D721Med (cell line): ENCODE data around the gene RNF187.
A peak's percentile ranks its signal among the peaks of the same experiment; 100 is the strongest.
"Not testable (repeated sequence)": the region's sequence is repeated elsewhere in the genome, so short reads cannot be mapped to it uniquely, and the experiment has no call there.

ENCODE experiments used
- DNase-seq: peaks from one replicate; pipeline ENCODE4 v3.0.0; 2011; ENCODE audit warnings: low spot score; ENCODE audit not compliant: insufficient read length
- FAIRE-seq: peaks from 2 replicates; lab custom pipeline; 2011; peaks lifted over from hg19 to GRCh38; lab: Jason Lieb, UNC
- CTCF ChIP-seq: IDR thresholded peaks from 2 replicates; pipeline ENCODE4 v1.5.1; 2012; ENCODE audit warnings: mild to moderate bottlenecking, control low read depth; ENCODE audit not compliant: insufficient read depth; ENCODE audit errors: missing control alignments

RNF187 gene

GRCh38 chr1:228500901-228501871, 14.0 kb downstream of the RNF187 start:
- DNase-seq (peak; percentile 71), FAIRE-seq (no peak)
- TF ChIP-seq CTCF, result peak; percentile 93

- FAIRE-seq, result no peak
- no peak for DNase-seq
- no peak for TF ChIP-seq CTCF
Observed at GRCh38 chr1:228502522-228502921, 15.3 kb downstream of the RNF187 start.

- DNase-seq, FAIRE-seq: not testable (repeated sequence)
Observed at GRCh38 chr1:228505944-228506343, 18.8 kb downstream of the RNF187 start.

- FAIRE-seq (no peak), DNase-seq (no peak)
- TF ChIP-seq CTCF, result no peak
Observed at GRCh38 chr1:228507961-228508652, 20.9 kb downstream of the RNF187 start.

GRCh38 chr1:228508840-228509415, 21.7 kb downstream of the RNF187 start:
- no peak for TF ChIP-seq CTCF
- no peak for DNase-seq
- no peak for FAIRE-seq

GRCh38 chr1:228510101-228510802, 23.1 kb downstream of the RNF187 start:
- DNase-seq (no peak), FAIRE-seq (no peak)
- no peak for TF ChIP-seq CTCF
